Left colon (tissue), 2 donors: ENCODE measurements around the gene ABR. TPM values are rescaled to one million over a fixed set of nuclear protein-coding genes. Genes with fewer than 3 reads are reported as not detected.
"Not testable (repeated sequence)": the region's sequence is repeated elsewhere in the genome, so short reads cannot be mapped to it uniquely, and the experiment has no call there.

Source experiments
- ATAC-seq: fragments of 200-7000 bp; cut with Tn5 transposase; one replicate; pipeline ENCODE4 v1.9.1; 2020; ENCODE audit warnings: mild to moderate bottlenecking, moderate library complexity
- DNase-seq, 2 donors: peaks; one replicate each; pipeline ENCODE4 v3.0.0-alpha.2; 2020
- intact Hi-C, 2 donors: fragments of 100-400 bp; cut with DNase I in 1 of 2; cut with micrococcal nuclease in 1 of 2; formaldehyde crosslinking; loops; one replicate each; pipeline versions ENCODE4 v1.11.2 to v1.14.0; 2022; cut with DNase I, micrococcal nuclease
- total RNA-seq, 2 donors: library from RNA; stranded (reverse); fragmentation: NEBNext Ultra II Directional; extraction: Animal tissue kit (Norgen Biotek cat#: 25700); gene quantifications; one replicate each; pipeline ENCODE4 v1.2.1, GENCODE V29; 2021
- donor health status: DM: no; HTN: no; CAD: no.
- donor health status: DM: yes; HTN: yes; CAD: no.

The ABR gene
- total RNA-seq, 2 donors from 2014 or later = 310 to 373 TPM

- ATAC-seq (no peak), DNase-seq (no peak)
- intact Hi-C loops = loop anchor here in 1 of 2 donors (10.0 kb wide), 1 partner anchor 419 kb away; the partner anchor contains the start of genes GLOD4 and MRM3
Measured at GRCh38 chr17:1203967-1204291, 24.1 kb upstream of the ABR start.

GRCh38 chr17:1203111-1203966 lies 23.6 kb upstream of the ABR start:
- peak; percentile 69 for ATAC-seq
- DNase-seq = peak; percentile 64 to 75
- intact Hi-C loops = loop anchor here in 1 of 2 donors (10.0 kb wide), 1 partner anchor 419 kb away; the partner anchor contains the start of genes GLOD4 and MRM3

GRCh38 chr17:1202291-1202690 lies 22.5 kb upstream of the ABR start:
- ATAC-seq = no peak

GRCh38 chr17:1201132-1201702 lies 21.4 kb upstream of the ABR start:
- intact Hi-C loops = loop anchor here in 1 of 2 donors (10.0 kb wide), 1 partner anchor 416 kb away; the partner anchor contains the start of genes GLOD4 and MRM3
- DNase-seq = peak in 1 of 2 donors; percentile 47
- no peak for ATAC-seq

More at GRCh38 chr17:1202291-1202690, 22.5 kb upstream of the ABR start:
- DNase-seq = no peak
- intact Hi-C loops = loop anchor here in 1 of 2 donors (10.0 kb wide), 1 partner anchor 417 kb away; the partner anchor contains the start of genes GLOD4 and MRM3

GRCh38 chr17:1199271-1199743 lies 19.5 kb upstream of the ABR start:
- peak in 1 of 2 donors; percentile 10 for DNase-seq
- intact Hi-C loops, ATAC-seq: not testable (repeated sequence)

GRCh38 chr17:1197781-1198490 lies 18.2 kb upstream of the ABR start:
- DNase-seq = peak; percentile 80 to 81
- ATAC-seq = peak; percentile 40
- intact Hi-C loops = no loop called here

GRCh38 chr17:1197379-1197778 lies 17.6 kb upstream of the ABR start:
- ATAC-seq (peak; percentile 15), DNase-seq (peak in 1 of 2 donors; percentile 42)
- intact Hi-C loops = no loop called here

GRCh38 chr17:1196946-1197345 lies 17.2 kb upstream of the ABR start:
- intact Hi-C loops = no loop called here
- DNase-seq = no peak
- ATAC-seq = no peak

- ATAC-seq (peak; percentile 53), DNase-seq (no peak)
- intact Hi-C loops = no loop called here
Measured at GRCh38 chr17:1192911-1193699, 13.3 kb upstream of the ABR start.

- DNase-seq = no peak
- intact Hi-C loops = no loop called here
- ATAC-seq = no peak
Measured at GRCh38 chr17:1190751-1191331, 11.1 kb upstream of the ABR start.

- peak; percentile 25 for ATAC-seq
- intact Hi-C loops = loop anchor here (5.0 to 10.0 kb wide), 2 partner anchors 64 to 67 kb away; no protein-coding TSS in a partner anchor
- DNase-seq = peak; percentile 55 to 85
Measured at GRCh38 chr17:1188812-1189504, 9.2 kb upstream of the ABR start.

GRCh38 chr17:1186923-1187771 lies 7.4 kb upstream of the ABR start:
- DNase-seq = peak; percentile 79
- peak; percentile 93 for ATAC-seq
- intact Hi-C loops = loop anchor here (5.0 to 10.0 kb wide), 2 partner anchors 62 to 65 kb away; no protein-coding TSS in a partner anchor

- intact Hi-C loops = loop anchor here (5.0 to 10.0 kb wide), 2 partner anchors 62 to 64 kb away; no protein-coding TSS in a partner anchor
- ATAC-seq (no peak), DNase-seq (no peak)
Measured at GRCh38 chr17:1186214-1186820, 6.5 kb upstream of the ABR start.

- intact Hi-C loops = loop anchor here in 1 of 2 donors (10.0 kb wide), 1 partner anchor 59 kb away; no protein-coding TSS in a partner anchor
- DNase-seq (no peak), ATAC-seq (no peak)
Measured at GRCh38 chr17:1183171-1183873, 3.5 kb upstream of the ABR start.

- DNase-seq = no peak
- intact Hi-C loops = loop anchor here in 1 of 2 donors (10.0 kb wide), 1 partner anchor 58 kb away; no protein-coding TSS in a partner anchor
- ATAC-seq = no peak
Measured at GRCh38 chr17:1182811-1183170, 3.0 kb upstream of the ABR start.
